MG63 (cell line): ENCODE results near the gene TAOK1. TPM values are rescaled to one million over a fixed set of nuclear protein-coding genes. Genes with fewer than 3 reads are reported as not detected.
"Not testable (repeated sequence)": the region's sequence is repeated elsewhere in the genome, so short reads cannot be mapped to it uniquely, and the experiment has no call there.

Experiments
- DNase-seq: peaks from one replicate; pipeline ENCODE4 v3.0.0-alpha.2; 2020
- H3K27me3 ChIP-seq: fragments of 250-450 bp; sonication (Bioruptor Pico); 2 replicates; pipeline ENCODE4 v1.5.1; 2020; ENCODE audit warnings: mild to moderate bottlenecking, moderate library complexity
- H3K36me3 ChIP-seq: fragments of 250-450 bp; sonication (Bioruptor Pico); 2 replicates; pipeline ENCODE4 v1.5.1; 2020; ENCODE audit warnings: mild to moderate bottlenecking, moderate library complexity
- H3K4me3 ChIP-seq: fragments of 250-450 bp; sonication (Bioruptor Pico); 2 replicates; pipeline ENCODE4 v1.5.1; 2020; ENCODE audit warnings: mild to moderate bottlenecking, moderate library complexity
- H3K9me3 ChIP-seq: fragments of 250-450 bp; sonication (Bioruptor Pico); 2 replicates; pipeline ENCODE4 v1.5.1; 2020; ENCODE audit warnings: mild to moderate bottlenecking, moderate library complexity
- total RNA-seq: library from RNA; depleted of rRNA; stranded (reverse); fragments of >200 nt; shearing (Covaris generic); gene quantifications from 2 replicates; pipeline ENCODE4 v1.2.3, GENCODE V29; 2014; ENCODE audit warnings: low replicate concordance

Gene TAOK1
- total RNA-seq, 1 experiment from 2014 or later, result 15.7 TPM

GRCh38 chr17:29469276-29469675 lies 79.1 kb downstream of the TAOK1 start:
- Histone ChIP-seq H3K9me3 (no peaks in the 10 kb centered on the region), H3K36me3 (peaks cover 44% of the 10 kb centered on the region), H3K27me3 (no peaks in the 10 kb centered on the region), H3K4me3 (no peak overlapping the region)
- DNase-seq, result no peak

- not testable (repeated sequence) for H3K4me3 ChIP-seq, H3K9me3 ChIP-seq, DNase-seq, H3K27me3 ChIP-seq
- H3K36me3 ChIP-seq, result peaks cover 42% of the 10 kb centered on the region
Observed at GRCh38 chr17:29473437-29473836, 83.3 kb downstream of the TAOK1 start.

- Histone ChIP-seq H3K27me3 (no peaks in the 10 kb centered on the region), H3K9me3 (no peaks in the 10 kb centered on the region), H3K4me3 (no peak overlapping the region), H3K36me3 (peaks cover 40% of the 10 kb centered on the region)
- no peak for DNase-seq
Observed at GRCh38 chr17:29474297-29474696, 84.1 kb downstream of the TAOK1 start.

DNA sequence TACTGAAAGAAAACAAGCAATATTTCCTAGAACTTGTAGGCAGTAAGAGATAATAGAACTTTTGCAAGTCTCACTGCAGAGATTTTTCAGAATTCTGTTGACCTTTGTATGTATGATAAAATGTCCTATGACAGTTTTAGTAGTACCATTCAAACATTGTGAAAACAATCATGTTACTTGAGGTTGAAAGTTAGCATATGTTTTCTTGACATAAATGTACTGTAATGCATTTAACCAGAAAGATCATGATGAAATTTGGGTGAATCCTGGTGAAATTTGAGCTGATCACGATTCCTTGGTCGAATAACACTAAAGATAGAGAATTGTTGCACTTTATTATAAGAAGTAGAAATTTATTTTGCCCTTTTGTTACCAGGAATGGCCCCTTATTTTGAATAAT lies 85.7 kb downstream of the TAOK1 start:
- H3K36me3 ChIP-seq, result peaks cover 36% of the 10 kb centered on the region
- no peak for DNase-seq
- H3K9me3 ChIP-seq, result no peaks in the 10 kb centered on the region
- H3K4me3 ChIP-seq, result no peak overlapping the region
- H3K27me3 ChIP-seq, result no peaks in the 10 kb centered on the region

DNA sequence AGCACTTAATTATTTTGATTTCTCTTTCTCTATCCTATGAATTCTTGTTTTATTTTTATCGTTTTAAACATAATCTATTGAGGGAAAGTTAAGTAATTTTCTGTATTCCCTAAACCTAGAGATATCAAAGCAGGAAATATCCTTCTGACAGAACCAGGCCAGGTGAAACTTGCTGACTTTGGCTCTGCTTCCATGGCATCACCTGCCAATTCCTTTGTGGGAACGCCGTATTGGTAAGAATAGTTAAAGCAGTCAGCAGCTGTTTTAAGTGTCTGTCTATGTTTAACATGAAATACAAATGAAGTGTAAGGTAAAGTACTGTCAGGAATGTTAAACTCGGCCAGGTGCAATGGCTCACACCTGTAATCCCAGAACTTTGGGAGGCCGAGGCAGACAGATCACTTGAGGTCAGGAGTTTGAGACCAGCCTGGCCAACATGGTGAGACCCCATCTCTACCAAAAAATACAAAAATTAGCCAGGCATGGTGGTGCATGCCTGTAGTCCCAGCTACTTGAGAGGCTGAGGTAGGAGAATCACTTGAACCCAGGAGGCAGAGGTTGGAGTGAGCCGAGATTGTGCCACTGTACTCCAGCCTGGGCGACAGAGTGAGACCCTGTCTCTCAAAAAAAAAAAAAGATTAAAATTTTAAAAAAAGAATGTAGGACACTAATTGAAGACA lies 90.2 kb downstream of the TAOK1 start:
- H3K4me3 ChIP-seq, DNase-seq, H3K27me3 ChIP-seq, H3K9me3 ChIP-seq: not testable (repeated sequence)
- H3K36me3 ChIP-seq, result peaks cover 27% of the 10 kb centered on the region

DNA sequence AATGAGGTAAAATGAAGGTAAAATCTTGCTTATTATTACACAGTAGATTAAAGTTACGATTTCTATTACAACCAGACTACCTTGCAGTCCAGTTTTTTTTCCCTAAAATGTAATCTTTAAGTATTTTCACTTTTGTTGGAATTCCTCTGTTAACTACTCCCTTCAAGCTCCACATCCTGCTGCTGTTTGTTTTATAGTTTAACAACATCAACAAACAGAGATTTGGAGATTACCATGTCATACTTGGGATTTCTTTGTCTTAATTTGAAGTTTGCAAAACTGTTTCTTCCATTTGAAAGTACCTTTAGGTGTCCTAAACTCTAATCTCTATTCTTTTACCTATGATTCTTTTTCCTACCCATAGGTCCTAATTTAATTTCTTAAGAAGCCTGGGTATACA lies 93.3 kb downstream of the TAOK1 start:
- no peak overlapping the region for H3K4me3 ChIP-seq
- H3K27me3 ChIP-seq, result no peaks in the 10 kb centered on the region
- peaks cover 18% of the 10 kb centered on the region for H3K36me3 ChIP-seq
- DNase-seq, result no peak
- no peaks in the 10 kb centered on the region for H3K9me3 ChIP-seq

DNA sequence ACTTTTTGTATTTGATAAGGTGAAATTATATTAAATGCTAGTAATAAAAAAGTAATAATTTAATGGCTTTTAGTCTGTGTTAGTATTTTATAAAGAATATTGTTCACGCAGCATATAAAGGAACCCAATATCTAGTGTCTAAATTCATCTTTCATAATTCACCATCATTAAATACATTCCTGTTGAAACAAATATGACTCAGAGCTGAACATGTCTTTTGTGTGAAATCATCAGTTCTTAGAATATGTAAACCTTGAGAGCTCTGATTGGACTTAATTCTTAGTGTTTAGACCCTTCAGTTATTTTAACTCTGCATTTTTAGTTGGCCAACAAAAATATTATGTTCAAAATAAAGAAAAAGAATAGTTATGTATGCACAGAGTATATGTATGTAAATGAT lies 104.8 kb downstream of the TAOK1 start:
- no peak overlapping the region for H3K4me3 ChIP-seq
- peaks cover 80% of the 10 kb centered on the region for H3K36me3 ChIP-seq
- H3K9me3 ChIP-seq, result no peaks in the 10 kb centered on the region
- no peak for DNase-seq
- H3K27me3 ChIP-seq, result no peaks in the 10 kb centered on the region

DNA sequence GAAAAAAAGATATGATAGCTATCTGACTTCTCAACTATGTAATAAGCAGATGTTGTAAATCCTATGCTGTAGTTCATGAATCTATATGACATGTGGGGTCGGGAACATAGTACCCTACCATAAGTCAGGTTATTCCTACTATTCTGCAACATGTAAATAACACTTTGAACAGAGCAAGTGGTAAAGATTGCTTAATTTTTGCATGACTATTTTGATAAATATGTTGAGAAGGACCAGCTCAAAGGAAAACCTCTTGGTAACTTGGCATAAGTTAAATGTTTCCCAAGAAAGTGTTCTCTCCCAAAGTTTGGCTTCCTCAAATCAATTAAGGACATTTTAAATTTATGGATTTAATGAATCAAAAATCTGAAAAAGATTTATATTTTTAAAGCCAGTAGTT lies 114.5 kb downstream of the TAOK1 start:
- no peaks in the 10 kb centered on the region for H3K27me3 ChIP-seq
- no peak overlapping the region for H3K4me3 ChIP-seq
- no peak for DNase-seq
- H3K9me3 ChIP-seq, result no peaks in the 10 kb centered on the region
- peaks cover 74% of the 10 kb centered on the region for H3K36me3 ChIP-seq

GRCh38 chr17:29505836-29506235 lies 115.7 kb downstream of the TAOK1 start:
- H3K9me3 ChIP-seq, result no peaks in the 10 kb centered on the region
- no peak for DNase-seq
- H3K27me3 ChIP-seq, result no peaks in the 10 kb centered on the region
- peaks cover 72% of the 10 kb centered on the region for H3K36me3 ChIP-seq
- H3K4me3 ChIP-seq, result no peak overlapping the region

DNA sequence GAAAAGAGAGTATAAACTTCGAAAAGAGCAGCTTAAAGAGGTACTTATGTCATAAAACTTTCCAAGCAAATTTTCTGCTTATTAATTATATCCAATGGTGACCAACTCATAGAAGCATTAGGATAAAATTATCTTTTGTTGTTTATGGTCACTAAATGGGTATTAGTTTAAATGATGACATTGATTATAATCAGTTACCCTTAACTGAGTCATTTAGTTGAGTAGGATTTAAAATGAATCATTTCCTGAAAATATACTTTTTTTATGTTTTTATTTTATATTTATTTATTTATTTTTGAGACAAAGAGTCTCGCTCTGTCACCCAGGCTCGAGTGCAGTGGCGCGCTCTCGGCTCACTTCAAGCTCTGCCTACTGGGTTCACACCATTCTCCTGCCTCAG lies 120.8 kb downstream of the TAOK1 start:
- no peak for DNase-seq
- Histone ChIP-seq H3K27me3 (no peaks in the 10 kb centered on the region), H3K4me3 (no peak overlapping the region), H3K36me3 (peaks cover 64% of the 10 kb centered on the region), H3K9me3 (no peaks in the 10 kb centered on the region)

DNA sequence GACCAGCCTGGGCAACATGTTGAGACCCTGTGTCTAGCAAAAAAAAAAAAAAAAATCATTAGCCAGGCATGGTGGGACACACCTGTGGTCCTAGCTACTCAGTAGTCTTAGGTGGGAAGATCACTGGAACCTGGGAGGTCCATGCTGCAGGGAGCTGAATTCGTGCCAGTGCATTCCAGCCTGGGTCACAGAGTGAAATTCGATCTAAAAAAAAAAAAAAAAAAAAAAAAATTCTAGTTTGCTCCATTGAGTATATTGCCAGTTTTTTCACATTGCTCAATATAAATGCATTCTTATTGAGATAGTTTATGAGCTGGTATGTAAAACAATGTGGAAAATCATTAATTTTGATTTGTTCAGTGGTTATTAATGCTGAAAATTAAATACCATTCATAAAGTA lies 124.6 kb downstream of the TAOK1 start:
- peaks cover 59% of the 10 kb centered on the region for H3K36me3 ChIP-seq
- no peaks in the 10 kb centered on the region for H3K9me3 ChIP-seq
- H3K27me3 ChIP-seq, result no peaks in the 10 kb centered on the region
- no peak for DNase-seq
- H3K4me3 ChIP-seq, result no peak overlapping the region

DNA sequence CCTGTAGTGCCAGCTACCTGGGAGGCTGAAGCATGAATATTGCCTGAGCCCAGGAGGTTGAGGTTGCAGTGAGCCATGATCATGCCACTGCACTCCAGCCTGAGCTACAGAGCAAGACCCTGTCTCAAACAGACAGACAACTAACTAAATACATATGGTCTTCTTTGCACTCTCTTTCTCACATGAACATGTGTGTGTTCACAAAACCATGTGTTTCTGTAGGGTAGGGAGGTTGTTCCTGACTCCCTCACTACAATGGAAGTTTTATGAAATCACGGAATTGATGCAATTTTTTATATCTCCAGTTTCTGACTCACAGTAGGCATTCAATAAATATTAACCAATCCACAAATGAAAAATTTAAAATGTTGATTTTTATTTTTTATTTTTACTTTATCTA lies 128.2 kb downstream of the TAOK1 start:
- no peak for DNase-seq
- Histone ChIP-seq H3K4me3 (no peak overlapping the region), H3K27me3 (no peaks in the 10 kb centered on the region), H3K36me3 (peaks cover 52% of the 10 kb centered on the region), H3K9me3 (no peaks in the 10 kb centered on the region)

GRCh38 chr17:29524692-29525091 lies 134.5 kb downstream of the TAOK1 start:
- no peaks in the 10 kb centered on the region for H3K27me3 ChIP-seq
- no peak overlapping the region for H3K4me3 ChIP-seq
- DNase-seq, result no peak
- H3K9me3 ChIP-seq, result no peaks in the 10 kb centered on the region
- peaks cover 55% of the 10 kb centered on the region for H3K36me3 ChIP-seq

GRCh38 chr17:29526322-29526721 lies 136.2 kb downstream of the TAOK1 start:
- Histone ChIP-seq H3K36me3 (peaks cover 58% of the 10 kb centered on the region), H3K27me3 (no peaks in the 10 kb centered on the region), H3K9me3 (no peaks in the 10 kb centered on the region), H3K4me3 (no peak overlapping the region)
- peak; percentile 25 for DNase-seq

- no peak for DNase-seq
- Histone ChIP-seq H3K36me3 (peaks cover 48% of the 10 kb centered on the region), H3K4me3 (no peak overlapping the region), H3K9me3 (no peaks in the 10 kb centered on the region), H3K27me3 (no peaks in the 10 kb centered on the region)
Observed at GRCh38 chr17:29533976-29534375, 143.8 kb downstream of the TAOK1 start.

GRCh38 chr17:29544066-29544465 lies 153.9 kb downstream of the TAOK1 start:
- Histone ChIP-seq H3K9me3 (no peaks in the 10 kb centered on the region), H3K4me3 (no peak overlapping the region), H3K36me3 (peaks cover 57% of the 10 kb centered on the region), H3K27me3 (no peaks in the 10 kb centered on the region)
- no peak for DNase-seq

DNA sequence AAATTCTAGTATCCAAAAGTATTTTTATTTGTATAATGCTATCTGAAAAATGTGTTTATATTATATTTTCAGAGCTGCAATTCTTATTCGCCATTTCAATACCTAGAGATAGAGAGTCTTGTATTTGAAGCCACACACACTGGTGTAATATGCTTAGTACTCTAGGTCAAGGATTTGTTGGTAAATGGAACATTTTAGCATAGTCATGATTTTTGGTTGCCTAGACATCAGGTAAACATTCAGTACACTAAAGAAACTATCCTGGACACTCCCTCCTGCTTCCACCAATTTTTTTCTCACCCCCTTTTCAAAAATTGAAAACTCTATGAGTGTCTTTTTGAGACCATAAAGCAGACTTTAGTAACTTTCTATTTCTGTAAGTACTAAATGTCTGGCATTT lies 155.9 kb downstream of the TAOK1 start:
- H3K9me3 ChIP-seq, result no peaks in the 10 kb centered on the region
- peaks cover 41% of the 10 kb centered on the region for H3K36me3 ChIP-seq
- H3K4me3 ChIP-seq, result no peak overlapping the region
- DNase-seq, result no peak
- H3K27me3 ChIP-seq, result no peaks in the 10 kb centered on the region

GRCh38 chr17:29546830-29547229 lies 156.7 kb downstream of the TAOK1 start:
- peaks cover 39% of the 10 kb centered on the region for H3K36me3 ChIP-seq
- no peak overlapping the region for H3K4me3 ChIP-seq
- no peaks in the 10 kb centered on the region for H3K9me3 ChIP-seq
- no peaks in the 10 kb centered on the region for H3K27me3 ChIP-seq
- no peak for DNase-seq
